ENCODE data around the gene COMT. TPM values are rescaled to one million over a fixed set of nuclear protein-coding genes. Genes with fewer than 3 reads are reported as not detected.
"Not testable (repeated sequence)": the region's sequence is repeated elsewhere in the genome, so short reads cannot be mapped to it uniquely, and the experiment has no call there.

COMT gene
- polyA plus RNA-seq, 1 donor = 182 TPM

DNA sequence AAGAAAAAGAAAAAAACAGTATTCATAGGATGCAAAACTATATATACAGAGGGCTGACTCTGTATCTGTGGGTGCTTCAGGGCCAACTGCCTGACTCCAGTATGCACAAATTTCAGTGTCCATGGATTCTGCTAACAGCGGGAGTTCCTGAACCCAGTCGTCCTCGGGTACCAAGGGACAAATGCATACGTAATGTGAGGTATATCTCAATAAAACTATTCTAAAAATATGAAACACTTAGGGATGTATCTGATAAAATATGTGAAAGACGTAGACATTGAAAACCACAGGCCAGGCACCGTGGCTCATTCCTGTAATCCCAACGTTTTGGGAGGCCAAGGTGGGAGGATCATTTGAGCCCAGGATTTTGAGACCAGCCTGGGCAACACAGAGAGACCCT, 13.9 kb upstream of the COMT start:
- no peaks in the 10 kb centered on the region for H3K27me3 ChIP-seq (ENCODE audit: control insufficient read depth, insufficient read depth, low read length)
- peaks cover 9% of the 10 kb centered on the region for H3K36me3 ChIP-seq (ENCODE audit: control insufficient read depth, insufficient read depth, low read length)
- DNase-seq = no peak
- no peak overlapping the region for H3K27ac ChIP-seq (ENCODE audit: low read length)
- WGBS (ENCODE audit: insufficient coverage, low lambda C conversion rate) = 93% methylated on average over 3 of the region's 7 CpGs
- no peaks in the 10 kb centered on the region for H3K4me1 ChIP-seq (ENCODE audit: control insufficient read depth, insufficient read depth, low read length)
- no peaks in the 10 kb centered on the region for H3K9me3 ChIP-seq (ENCODE audit: control insufficient read depth, low read depth, low read length)
- no peak overlapping the region for H3K4me3 ChIP-seq (ENCODE audit: low read length)

GRCh38 chr22:19928207-19928606, 13.4 kb upstream of the COMT start:
- DNase-seq = no peak
- Histone ChIP-seq H3K9me3 (ENCODE audit: control insufficient read depth, low read depth, low read length) (no peaks in the 10 kb centered on the region), H3K27ac (ENCODE audit: low read length) (no peak overlapping the region), H3K27me3 (ENCODE audit: control insufficient read depth, insufficient read depth, low read length) (no peaks in the 10 kb centered on the region), H3K4me3 (ENCODE audit: low read length) (no peak overlapping the region), H3K4me1 (ENCODE audit: control insufficient read depth, insufficient read depth, low read length) (no peaks in the 10 kb centered on the region), H3K36me3 (ENCODE audit: control insufficient read depth, insufficient read depth, low read length) (peaks cover 9% of the 10 kb centered on the region)
- no CpG with 5 or more reads among the region's 11 CpGs for WGBS (ENCODE audit: insufficient coverage, low lambda C conversion rate)

DNA sequence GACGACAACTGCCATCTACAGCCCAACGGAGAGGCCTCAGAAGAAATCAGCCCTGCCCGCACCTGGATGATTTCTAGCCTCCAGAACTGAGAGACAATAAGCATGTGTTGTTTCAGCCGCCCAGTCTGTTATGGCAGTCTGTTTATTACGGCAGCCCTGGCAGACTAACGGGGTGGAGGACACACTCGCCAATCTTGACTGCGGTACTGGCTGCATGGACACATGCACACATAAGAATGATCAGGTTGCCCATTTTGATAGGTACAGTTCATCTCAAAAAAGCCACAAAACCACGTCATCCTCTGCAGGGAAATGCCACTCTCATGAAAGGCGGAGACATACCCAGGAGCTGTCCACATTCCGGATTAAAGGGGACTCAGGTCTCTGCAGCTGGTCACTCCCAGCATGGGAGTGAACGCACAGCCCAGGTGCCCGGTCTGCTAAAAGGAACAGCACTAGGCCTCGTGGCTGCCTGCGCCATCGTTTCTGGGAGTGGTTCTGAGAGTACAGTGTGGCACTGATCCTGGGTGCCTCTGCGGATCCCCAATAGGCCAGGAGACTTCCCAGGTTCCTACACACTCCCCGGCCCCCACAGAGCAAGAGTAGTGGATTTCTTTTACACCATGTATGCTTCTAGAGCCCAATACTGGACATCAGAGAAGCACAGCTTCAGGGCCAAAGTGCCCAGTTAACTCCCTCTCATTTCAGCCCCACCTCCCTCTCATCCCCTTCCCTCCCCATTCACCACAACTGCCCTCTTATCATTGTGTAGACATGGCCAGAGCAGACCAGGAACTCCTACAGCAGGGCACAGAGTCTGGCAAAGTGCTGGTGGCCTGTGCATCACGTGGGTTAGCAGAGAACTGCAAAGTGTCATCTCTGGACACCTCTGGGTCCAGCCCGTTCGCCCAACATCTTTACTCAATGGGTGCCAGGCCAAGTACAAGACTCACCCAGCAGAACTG, 11.7 kb upstream of the COMT start:
- Histone ChIP-seq H3K27ac (ENCODE audit: low read length) (no peak overlapping the region), H3K36me3 (ENCODE audit: control insufficient read depth, insufficient read depth, low read length) (peaks cover 9% of the 10 kb centered on the region), H3K4me3 (ENCODE audit: low read length) (no peak overlapping the region), H3K4me1 (ENCODE audit: control insufficient read depth, insufficient read depth, low read length) (no peaks in the 10 kb centered on the region), H3K9me3 (ENCODE audit: control insufficient read depth, low read depth, low read length) (no peaks in the 10 kb centered on the region), H3K27me3 (ENCODE audit: control insufficient read depth, insufficient read depth, low read length) (no peaks in the 10 kb centered on the region)
- no CpG with 5 or more reads among the region's 21 CpGs for WGBS (ENCODE audit: insufficient coverage, low lambda C conversion rate)
- no peak for DNase-seq

DNA sequence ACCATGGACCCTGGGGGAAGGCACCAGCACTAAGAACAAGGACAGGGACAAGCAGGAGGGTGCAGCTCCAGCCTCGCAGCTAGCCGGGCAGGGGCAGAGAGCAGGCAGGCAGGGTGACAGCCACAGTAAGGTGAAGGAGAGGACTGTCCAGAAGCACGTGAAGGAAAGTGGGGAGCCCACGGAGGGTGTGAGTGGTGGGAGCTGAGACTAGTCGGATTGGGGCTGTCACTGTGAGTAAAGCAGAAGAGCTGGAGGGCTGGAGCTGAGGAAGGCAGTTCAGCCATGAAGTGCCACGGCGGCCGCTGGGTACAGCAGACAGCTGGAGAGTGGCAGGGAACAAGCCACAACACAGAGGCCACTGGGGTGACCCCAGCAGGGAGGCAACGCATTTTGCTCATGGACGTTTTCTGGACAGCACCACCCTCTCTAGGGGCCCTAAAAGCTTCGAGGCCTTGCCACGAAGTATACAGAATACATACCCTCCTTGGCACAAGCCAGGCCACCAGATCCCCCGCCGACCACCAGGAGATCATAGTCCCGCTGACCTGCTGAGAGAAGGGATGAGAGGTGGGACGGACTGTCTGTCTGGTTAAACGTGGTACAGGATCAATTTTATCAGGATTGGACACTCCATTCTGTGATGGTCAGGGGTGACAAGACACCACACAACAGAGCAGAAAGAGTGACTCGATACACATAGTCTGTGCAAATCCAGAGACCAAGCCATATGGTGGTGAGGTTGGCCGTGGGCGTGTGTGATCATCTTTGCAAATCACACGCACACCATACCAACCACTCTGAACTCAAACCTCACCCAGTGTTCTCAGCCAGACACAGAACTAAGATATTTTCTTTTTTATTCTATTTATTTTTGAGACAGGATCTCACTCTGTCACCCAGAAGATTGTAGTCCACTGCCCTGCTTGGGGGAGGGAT, 10.8 kb upstream of the COMT start:
- Histone ChIP-seq H3K9me3 (ENCODE audit: control insufficient read depth, low read depth, low read length) (no peaks in the 10 kb centered on the region), H3K4me1 (ENCODE audit: control insufficient read depth, insufficient read depth, low read length) (no peaks in the 10 kb centered on the region), H3K36me3 (ENCODE audit: control insufficient read depth, insufficient read depth, low read length) (peaks cover 9% of the 10 kb centered on the region), H3K27ac (ENCODE audit: low read length) (no peak overlapping the region), H3K4me3 (ENCODE audit: low read length) (no peak overlapping the region), H3K27me3 (ENCODE audit: control insufficient read depth, insufficient read depth, low read length) (no peaks in the 10 kb centered on the region)
- WGBS (ENCODE audit: insufficient coverage, low lambda C conversion rate) = 100% methylated on average over 3 of the region's 21 CpGs
- no peak for DNase-seq

DNA sequence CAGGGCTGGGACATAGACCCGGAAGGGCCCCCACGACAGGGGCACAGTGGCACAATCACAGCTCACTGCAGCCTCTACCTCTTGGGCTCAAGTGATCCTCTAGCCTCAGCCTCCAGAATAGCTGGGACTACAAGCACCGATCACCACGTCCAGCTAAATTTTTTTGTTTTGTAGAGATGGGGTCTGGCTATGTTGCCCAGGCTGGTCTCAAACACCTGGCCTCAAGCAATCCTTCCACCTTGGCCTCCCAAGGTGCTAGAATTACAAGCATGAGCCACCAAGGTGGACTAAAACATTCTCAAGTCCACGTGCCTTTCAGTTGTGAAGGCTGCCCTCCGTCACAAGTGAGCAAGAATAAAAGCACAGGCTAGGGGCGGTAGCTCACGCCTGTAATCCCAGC, 10.1 kb upstream of the COMT start:
- DNase-seq = no peak
- no CpG with 5 or more reads among the region's 8 CpGs for WGBS (ENCODE audit: insufficient coverage, low lambda C conversion rate)

GRCh38 chr22:19932367-19933206, 9.0 kb upstream of the COMT start:
- H3K4me3 ChIP-seq (ENCODE audit: low read length) = no peak overlapping the region
- H3K4me1 ChIP-seq (ENCODE audit: control insufficient read depth, insufficient read depth, low read length) = peaks cover 2% of the 10 kb centered on the region
- H3K27ac ChIP-seq (ENCODE audit: low read length) = no peak overlapping the region
- peaks cover 5% of the 10 kb centered on the region for H3K9me3 ChIP-seq (ENCODE audit: control insufficient read depth, low read depth, low read length)
- H3K36me3 ChIP-seq (ENCODE audit: control insufficient read depth, insufficient read depth, low read length) = peaks cover 9% of the 10 kb centered on the region
- no CpG with 5 or more reads among the region's 12 CpGs for WGBS (ENCODE audit: insufficient coverage, low lambda C conversion rate)
- H3K27me3 ChIP-seq (ENCODE audit: control insufficient read depth, insufficient read depth, low read length) = no peaks in the 10 kb centered on the region
- DNase-seq = no peak

More for the DNA sequence above, 10.1 kb upstream of the COMT start:
- no peak overlapping the region for H3K4me3 ChIP-seq (ENCODE audit: low read length)
- H3K9me3 ChIP-seq (ENCODE audit: control insufficient read depth, low read depth, low read length) = peaks cover 5% of the 10 kb centered on the region
- H3K4me1 ChIP-seq (ENCODE audit: control insufficient read depth, insufficient read depth, low read length) = no peaks in the 10 kb centered on the region
- no peaks in the 10 kb centered on the region for H3K27me3 ChIP-seq (ENCODE audit: control insufficient read depth, insufficient read depth, low read length)
- no peak overlapping the region for H3K27ac ChIP-seq (ENCODE audit: low read length)
- peaks cover 9% of the 10 kb centered on the region for H3K36me3 ChIP-seq (ENCODE audit: control insufficient read depth, insufficient read depth, low read length)

DNA sequence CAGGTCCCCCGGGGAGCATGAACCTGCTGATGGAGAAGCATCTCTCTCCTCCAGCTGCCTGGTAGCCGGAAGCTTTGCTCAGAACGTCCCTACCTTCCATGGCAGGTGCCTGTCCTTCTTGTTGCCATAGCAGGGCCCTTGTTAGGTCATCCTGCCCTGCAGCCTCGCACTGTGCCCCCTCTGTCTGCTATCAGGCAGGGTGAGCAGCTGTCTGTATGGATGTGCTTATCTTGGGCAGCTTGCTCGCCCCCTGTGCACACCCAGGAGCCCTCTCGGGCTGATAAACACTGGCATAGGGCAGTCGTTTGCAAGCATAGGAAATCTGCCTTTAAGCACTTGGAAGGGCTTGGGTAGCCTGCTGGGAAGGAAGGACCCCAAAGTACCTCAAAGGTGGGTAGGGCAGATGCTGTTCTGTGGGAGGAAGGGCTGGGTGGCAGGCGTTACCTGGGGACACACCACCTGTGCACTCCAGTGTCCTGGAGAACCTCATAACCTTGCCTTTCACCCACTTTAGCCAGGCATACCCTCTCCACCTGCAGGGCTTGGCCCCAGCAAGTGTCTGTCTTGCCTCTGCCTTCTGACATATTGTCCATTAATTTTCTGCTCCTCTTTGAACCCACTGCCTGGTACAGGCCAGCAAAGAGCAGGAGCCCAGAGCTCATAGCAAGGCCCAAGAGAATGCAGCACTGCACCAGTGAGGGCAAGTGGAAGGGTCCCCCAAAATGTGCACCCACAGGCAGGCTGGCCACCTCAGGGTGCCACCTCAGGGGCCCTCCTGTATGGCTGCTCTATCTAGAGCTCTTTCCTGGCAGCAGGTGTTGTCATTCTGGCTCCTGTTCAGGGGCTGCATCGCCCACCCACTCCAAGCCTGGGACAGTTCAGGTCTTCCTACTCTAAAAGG, 8.0 kb upstream of the COMT start:
- peaks cover 9% of the 10 kb centered on the region for H3K36me3 ChIP-seq (ENCODE audit: control insufficient read depth, insufficient read depth, low read length)
- H3K27me3 ChIP-seq (ENCODE audit: control insufficient read depth, insufficient read depth, low read length) = no peaks in the 10 kb centered on the region
- H3K27ac ChIP-seq (ENCODE audit: low read length) = no peak overlapping the region
- peaks cover 5% of the 10 kb centered on the region for H3K9me3 ChIP-seq (ENCODE audit: control insufficient read depth, low read depth, low read length)
- DNase-seq = no peak
- WGBS (ENCODE audit: insufficient coverage, low lambda C conversion rate) = no CpG with 5 or more reads among the region's 9 CpGs
- H3K4me1 ChIP-seq (ENCODE audit: control insufficient read depth, insufficient read depth, low read length) = peaks cover 10% of the 10 kb centered on the region
- no peak overlapping the region for H3K4me3 ChIP-seq (ENCODE audit: low read length)

GRCh38 chr22:19935123-19935718, 6.4 kb upstream of the COMT start:
- H3K27ac ChIP-seq (ENCODE audit: low read length); H3K4me3 ChIP-seq (ENCODE audit: low read length); H3K36me3 ChIP-seq (ENCODE audit: control insufficient read depth, insufficient read depth, low read length); H3K27me3 ChIP-seq (ENCODE audit: control insufficient read depth, insufficient read depth, low read length); DNase-seq; H3K9me3 ChIP-seq (ENCODE audit: control insufficient read depth, low read depth, low read length): not testable (repeated sequence)
- whole genome bisulfite sequencing (ENCODE audit: insufficient coverage, low lambda C conversion rate) = 100% methylated on average over 2 of the region's 11 CpGs
- H3K4me1 ChIP-seq (ENCODE audit: control insufficient read depth, insufficient read depth, low read length) = peaks cover 13% of the 10 kb centered on the region

DNA sequence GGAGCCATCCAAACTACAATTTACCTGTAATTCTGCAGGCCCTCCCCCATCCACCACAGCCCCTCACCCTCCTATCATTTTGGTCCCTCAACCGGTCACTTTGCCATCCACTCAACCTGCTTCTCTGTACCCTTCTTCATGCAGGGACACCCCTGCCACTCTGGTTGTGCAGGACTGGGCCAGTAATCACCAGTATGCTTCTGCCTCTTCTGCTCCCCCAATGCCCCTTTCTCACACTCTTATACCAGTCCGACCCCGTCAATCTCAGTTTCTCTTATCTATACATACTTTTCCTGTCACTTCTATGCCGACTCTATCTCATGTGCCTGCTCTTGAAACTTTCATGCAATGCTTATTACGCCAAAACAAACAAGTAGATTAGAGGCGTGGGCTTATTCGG, 5.1 kb upstream of the COMT start:
- H3K4me3 ChIP-seq (ENCODE audit: low read length) = no peak overlapping the region
- H3K27ac ChIP-seq (ENCODE audit: low read length) = no peak overlapping the region
- peaks cover 5% of the 10 kb centered on the region for H3K9me3 ChIP-seq (ENCODE audit: control insufficient read depth, low read depth, low read length)
- WGBS (ENCODE audit: insufficient coverage, low lambda C conversion rate) = 93% methylated on average over 3 of the region's 7 CpGs
- DNase-seq = no peak
- H3K36me3 ChIP-seq (ENCODE audit: control insufficient read depth, insufficient read depth, low read length) = no peaks in the 10 kb centered on the region
- no peaks in the 10 kb centered on the region for H3K27me3 ChIP-seq (ENCODE audit: control insufficient read depth, insufficient read depth, low read length)
- H3K4me1 ChIP-seq (ENCODE audit: control insufficient read depth, insufficient read depth, low read length) = peaks cover 24% of the 10 kb centered on the region
